A172 (cell line): Measurements from ENCODE around the gene PRIM1. TPM values are rescaled to one million over a fixed set of nuclear protein-coding genes. Genes with fewer than 3 reads are reported as not detected.
"Not testable (repeated sequence)": the region's sequence is repeated elsewhere in the genome, so short reads cannot be mapped to it uniquely, and the experiment has no call there.

Experiments used
- DNase-seq: peaks from one replicate; pipeline ENCODE4 v3.0.0-alpha.2; 2015; ENCODE audit warnings: low spot score
- total RNA-seq: library from RNA; depleted of rRNA; stranded (reverse); fragments of >200 nt; shearing (Covaris generic); gene quantifications from 2 replicates; pipeline ENCODE4 v1.2.3, GENCODE V29; 2014

The PRIM1 gene
- total RNA-seq, 1 experiment from 2014 or later: 32.6 TPM

- DNase-seq: no peak
Observed at GRCh38 chr12:56760460-56760859, 8.3 kb upstream of the PRIM1 start.

- no peak for DNase-seq
Observed at GRCh38 chr12:56759263-56759908, 7.3 kb upstream of the PRIM1 start.

- no peak for DNase-seq
Observed at GRCh38 chr12:56758728-56759262, 6.7 kb upstream of the PRIM1 start.

- not testable (repeated sequence) for DNase-seq
Observed at GRCh38 chr12:56757971-56758370, 5.8 kb upstream of the PRIM1 start.

GRCh38 chr12:56753566-56753965 is 1.4 kb upstream of the PRIM1 start:
- no peak for DNase-seq

- DNase-seq: not testable (repeated sequence)
Observed at GRCh38 chr12:56750596-56750995, 1.5 kb downstream of the PRIM1 start.

GRCh38 chr12:56749853-56750252 is 2.3 kb downstream of the PRIM1 start:
- no peak for DNase-seq

- no peak for DNase-seq
Observed at GRCh38 chr12:56749359-56749758, 2.8 kb downstream of the PRIM1 start.

- DNase-seq: no peak
Observed at GRCh38 chr12:56728139-56728861, 23.8 kb downstream of the PRIM1 start.

GRCh38 chr12:56726196-56726675 is 25.9 kb downstream of the PRIM1 start:
- DNase-seq: not testable (repeated sequence)

- no peak for DNase-seq
Observed at GRCh38 chr12:56725723-56726102, 26.4 kb downstream of the PRIM1 start.

- peak; percentile 93 for DNase-seq
Observed at GRCh38 chr12:56724972-56725722, 27.0 kb downstream of the PRIM1 start, which contains the start of gene NACA. NACA (minus strand) TSS chr12:56725299; CDS start chr12:56724521, 778 bp downstream.

GRCh38 chr12:56724701-56724971 is 27.5 kb downstream of the PRIM1 start:
- DNase-seq: peak; percentile 10

GRCh38 chr12:56723889-56724700 is 28.0 kb downstream of the PRIM1 start:
- DNase-seq: peak; percentile 29

GRCh38 chr12:56723352-56723751 is 28.8 kb downstream of the PRIM1 start:
- no peak for DNase-seq

- DNase-seq: no peak
Observed at GRCh38 chr12:56722832-56723231, 29.3 kb downstream of the PRIM1 start.

GRCh38 chr12:56721721-56722120 is 30.4 kb downstream of the PRIM1 start:
- no peak for DNase-seq

GRCh38 chr12:56721216-56721615 is 30.9 kb downstream of the PRIM1 start:
- DNase-seq: no peak

GRCh38 chr12:56720731-56721151 is 31.4 kb downstream of the PRIM1 start:
- DNase-seq: no peak

- DNase-seq: no peak
Observed at GRCh38 chr12:56719056-56719455, 33.1 kb downstream of the PRIM1 start.

GRCh38 chr12:56718636-56719035 is 33.5 kb downstream of the PRIM1 start:
- no peak for DNase-seq

GRCh38 chr12:56718149-56718548 is 34.0 kb downstream of the PRIM1 start:
- DNase-seq: no peak
